ENCODE data around the gene SPATA22.
"Not testable (repeated sequence)": the region's sequence is repeated elsewhere in the genome, so short reads cannot be mapped to it uniquely, and the experiment has no call there.

Gene SPATA22

DNA sequence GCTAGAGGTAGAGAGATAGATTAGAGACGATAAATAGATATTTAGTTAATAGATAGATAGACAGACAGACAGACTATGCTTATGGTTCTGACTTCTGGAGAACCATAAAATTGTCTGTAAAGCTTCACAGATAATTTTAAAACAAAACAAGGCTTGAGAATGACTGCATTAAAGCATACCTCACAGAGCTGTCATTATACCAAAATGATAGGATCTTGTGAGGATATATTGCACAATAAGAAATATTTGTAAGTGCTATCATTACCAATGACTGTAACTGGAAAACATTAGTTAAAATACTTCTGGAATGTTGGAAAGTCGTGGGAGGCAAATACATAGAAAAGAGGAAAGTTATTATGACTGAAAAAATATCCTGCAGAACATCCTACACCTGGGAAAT lies 69.8 kb downstream of the SPATA22 start:
- CTCF ChIA-PET: no interaction called here
- H3K27ac ChIP-seq: no peak overlapping the region

DNA sequence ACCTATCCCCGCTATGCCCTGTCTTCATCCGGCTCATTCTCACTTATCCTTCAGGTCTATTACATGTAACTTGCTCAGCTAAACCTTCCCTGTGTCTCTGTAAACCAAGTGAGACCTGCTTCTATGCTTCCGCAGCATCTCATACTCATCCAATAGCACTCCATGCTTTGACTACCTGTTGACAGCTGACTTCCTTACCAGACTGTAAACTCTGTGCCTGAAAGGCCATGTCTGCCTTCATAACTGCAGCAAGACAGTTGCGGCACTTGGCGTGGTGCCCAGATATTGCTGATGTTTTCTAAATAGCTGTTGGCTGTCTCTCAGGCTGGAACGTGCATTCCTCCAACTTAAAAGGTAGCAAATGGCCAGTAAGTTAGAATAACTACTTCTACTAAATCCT lies 71.6 kb downstream of the SPATA22 start:
- CTCF ChIA-PET: no interaction called here
- POLR2A ChIA-PET (ENCODE audit: low non-redundant PET): no interaction called here

More for the DNA sequence above, 69.8 kb downstream of the SPATA22 start:
- no peak for DNase-seq (ENCODE audit: low spot score)
- POLR2A ChIA-PET (ENCODE audit: low non-redundant PET): no interaction called here
- TF ChIP-seq, protein P1, sequence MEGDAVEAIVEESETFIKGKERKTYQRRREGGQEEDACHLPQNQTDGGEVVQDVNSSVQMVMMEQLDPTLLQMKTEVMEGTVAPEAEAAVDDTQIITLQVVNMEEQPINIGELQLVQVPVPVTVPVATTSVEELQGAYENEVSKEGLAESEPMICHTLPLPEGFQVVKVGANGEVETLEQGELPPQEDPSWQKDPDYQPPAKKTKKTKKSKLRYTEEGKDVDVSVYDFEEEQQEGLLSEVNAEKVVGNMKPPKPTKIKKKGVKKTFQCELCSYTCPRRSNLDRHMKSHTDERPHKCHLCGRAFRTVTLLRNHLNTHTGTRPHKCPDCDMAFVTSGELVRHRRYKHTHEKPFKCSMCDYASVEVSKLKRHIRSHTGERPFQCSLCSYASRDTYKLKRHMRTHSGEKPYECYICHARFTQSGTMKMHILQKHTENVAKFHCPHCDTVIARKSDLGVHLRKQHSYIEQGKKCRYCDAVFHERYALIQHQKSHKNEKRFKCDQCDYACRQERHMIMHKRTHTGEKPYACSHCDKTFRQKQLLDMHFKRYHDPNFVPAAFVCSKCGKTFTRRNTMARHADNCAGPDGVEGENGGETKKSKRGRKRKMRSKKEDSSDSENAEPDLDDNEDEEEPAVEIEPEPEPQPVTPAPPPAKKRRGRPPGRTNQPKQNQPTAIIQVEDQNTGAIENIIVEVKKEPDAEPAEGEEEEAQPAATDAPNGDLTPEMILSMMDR (conservative IDR thresholded peaks at IDR 0.05; ENCODE audit: low read depth): no peak

DNA sequence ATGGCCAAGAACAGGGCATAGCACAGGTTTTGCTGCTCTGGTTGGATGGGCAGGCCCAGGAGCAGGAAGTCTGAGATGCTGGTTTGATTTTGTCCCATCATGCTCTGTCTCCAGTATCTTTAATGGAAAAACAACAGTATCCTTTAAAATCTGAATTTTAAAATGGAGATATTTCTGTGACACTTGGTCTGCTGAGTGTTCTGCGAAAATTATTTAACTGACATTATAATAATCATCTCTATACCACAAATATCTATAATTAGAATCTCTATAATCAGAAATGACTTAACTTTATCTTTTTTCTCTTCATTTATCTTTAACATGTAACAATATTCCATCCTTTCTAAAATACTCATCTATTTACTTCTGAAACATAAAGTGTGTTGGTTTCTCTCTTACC lies 73.3 kb downstream of the SPATA22 start, which contains the start of gene OR1E1:
Gene OR1E1, minus strand, starts transcription at position 101 of the 400 bp plus-strand sequence. Its CDS starts 0 bp downstream, at position 101.
- ChIA-PET CTCF (no interaction called here), POLR2A (ENCODE audit: low non-redundant PET) (no interaction called here)
- no peak within 1 kb of the TSS for H3K27ac ChIP-seq
- DNase-seq (ENCODE audit: low spot score): no peak
- TF ChIP-seq, protein P1 (conservative IDR thresholded peaks at IDR 0.05; ENCODE audit: low read depth): no peak

More for the DNA sequence above, 71.6 kb downstream of the SPATA22 start:
- H3K27ac ChIP-seq: no peak overlapping the region
- TF ChIP-seq, protein P1 (conservative IDR thresholded peaks at IDR 0.05; ENCODE audit: low read depth): no peak
- no peak for DNase-seq (ENCODE audit: low spot score)

DNA sequence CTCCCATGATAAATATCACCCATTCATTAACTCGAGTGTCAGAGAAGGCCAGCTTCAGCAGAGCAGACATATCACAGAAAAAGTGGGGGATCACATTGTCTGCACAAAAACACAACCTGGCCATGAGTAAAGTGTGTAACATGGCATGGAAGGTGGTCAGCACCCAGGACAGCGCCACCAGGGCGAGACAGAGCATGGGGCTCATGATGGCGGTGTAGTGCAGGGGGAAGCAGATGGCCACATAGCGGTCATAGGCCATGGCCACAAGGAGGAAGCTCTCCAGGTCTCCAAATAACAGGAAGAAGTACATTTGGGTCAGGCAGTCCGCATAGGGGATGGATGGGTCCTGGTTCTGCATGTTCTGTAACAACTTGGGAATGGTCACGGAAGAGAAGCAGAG lies 73.8 kb downstream of the SPATA22 start:
- H3K27ac ChIP-seq; POLR2A ChIA-PET (ENCODE audit: low non-redundant PET); DNase-seq (ENCODE audit: low spot score); CTCF ChIA-PET: not testable (repeated sequence)

All from RWPE1 (cell line).